ENCODE data around the gene KCTD17. TPM values are rescaled to one million over a fixed set of nuclear protein-coding genes. Genes with fewer than 3 reads are reported as not detected.

Gene KCTD17
- total RNA-seq, 1 experiment from 2014 or later, result 29.5 TPM

DNA sequence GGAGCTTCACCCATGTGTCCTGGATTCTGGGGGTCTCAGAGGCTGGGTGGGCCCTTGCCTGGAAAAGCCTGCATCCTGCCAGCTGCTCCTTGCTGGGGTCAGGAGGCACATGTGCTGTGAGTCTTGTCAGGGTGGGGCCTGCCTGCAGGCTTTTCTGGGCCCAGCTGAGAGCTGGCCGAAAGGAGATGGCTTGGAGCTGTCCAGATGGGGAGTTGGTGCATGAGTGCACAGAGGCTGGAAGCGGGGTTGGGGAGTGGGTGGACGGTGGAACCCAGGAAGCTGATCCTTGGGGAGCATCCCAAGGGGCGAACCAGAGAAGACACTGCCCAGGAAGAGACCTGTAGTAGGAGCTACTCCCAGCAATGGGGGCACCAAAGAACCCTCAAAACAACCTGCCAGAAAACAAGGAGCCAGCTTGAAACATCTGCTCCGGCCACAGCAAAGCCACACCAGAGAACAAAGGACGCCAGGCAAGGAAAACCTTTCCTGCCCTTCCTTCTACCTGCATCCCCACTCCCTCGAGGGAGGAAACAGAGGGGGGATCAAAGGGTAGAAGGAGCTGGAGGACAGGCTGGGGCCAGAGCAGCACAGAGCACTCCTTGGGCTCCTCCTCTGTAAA lies 8.2 kb upstream of the KCTD17 start:
- Histone ChIP-seq H3K4me3 (no peak overlapping the region), H3K79me2 (ENCODE audit: low read depth) (no peaks in the 10 kb centered on the region), H2AFZ (no peak overlapping the region), H3K9me2 (ENCODE audit: insufficient read depth) (no peaks in the 10 kb centered on the region), H4K20me1 (ENCODE audit: insufficient read depth) (no peaks in the 10 kb centered on the region), H3K4me1 (replicated peaks; ENCODE audit: insufficient read depth) (peaks cover 38% of the 10 kb centered on the region), H3K27ac (no peak overlapping the region), H3K27me3 (ENCODE audit: insufficient read depth, low read depth) (no peaks in the 10 kb centered on the region), H3K4me2 (no peak overlapping the region; the same call in 1 of the 2 replicates), H3K9me3 (ENCODE audit: insufficient read depth, low read depth) (no peaks in the 10 kb centered on the region), H3F3A (ENCODE audit: insufficient read depth, low read depth) (peaks cover 33% of the 10 kb centered on the region), H3K36me3 (ENCODE audit: low read depth) (no peaks in the 10 kb centered on the region)
- intact Hi-C loops (cut with micrococcal nuclease; ENCODE audit: unreplicated experiment), result loop anchor here (5.0 to 10.0 kb wide), 3 partner anchors 186 to 496 kb away; no protein-coding TSS in a partner anchor
- TF ChIP-seq, protein P1, sequence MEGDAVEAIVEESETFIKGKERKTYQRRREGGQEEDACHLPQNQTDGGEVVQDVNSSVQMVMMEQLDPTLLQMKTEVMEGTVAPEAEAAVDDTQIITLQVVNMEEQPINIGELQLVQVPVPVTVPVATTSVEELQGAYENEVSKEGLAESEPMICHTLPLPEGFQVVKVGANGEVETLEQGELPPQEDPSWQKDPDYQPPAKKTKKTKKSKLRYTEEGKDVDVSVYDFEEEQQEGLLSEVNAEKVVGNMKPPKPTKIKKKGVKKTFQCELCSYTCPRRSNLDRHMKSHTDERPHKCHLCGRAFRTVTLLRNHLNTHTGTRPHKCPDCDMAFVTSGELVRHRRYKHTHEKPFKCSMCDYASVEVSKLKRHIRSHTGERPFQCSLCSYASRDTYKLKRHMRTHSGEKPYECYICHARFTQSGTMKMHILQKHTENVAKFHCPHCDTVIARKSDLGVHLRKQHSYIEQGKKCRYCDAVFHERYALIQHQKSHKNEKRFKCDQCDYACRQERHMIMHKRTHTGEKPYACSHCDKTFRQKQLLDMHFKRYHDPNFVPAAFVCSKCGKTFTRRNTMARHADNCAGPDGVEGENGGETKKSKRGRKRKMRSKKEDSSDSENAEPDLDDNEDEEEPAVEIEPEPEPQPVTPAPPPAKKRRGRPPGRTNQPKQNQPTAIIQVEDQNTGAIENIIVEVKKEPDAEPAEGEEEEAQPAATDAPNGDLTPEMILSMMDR (conservative IDR thresholded peaks at IDR 0.05), result no peak
- TF ChIP-seq EZH2 (IDR thresholded peaks at IDR 0.05; ENCODE audit: low read depth), result no peak
- no TSS peak for BruUV-seq (replicated peaks)
- no peak for DNase-seq
- CTCF ChIA-PET, result interaction anchor here (0.6 to 1.8 kb wide), 7 partner anchors 8 to 216 kb away, joined by 3 to 6 read pairs (median 4); no protein-coding TSS in a partner anchor
- POLR2A ChIA-PET (ENCODE audit: unreplicated experiment), result interaction anchor here (0.6 kb wide), 1 partner anchor 66 kb away, joined by 3 read pairs; no protein-coding TSS in a partner anchor

GRCh38 chr22:37043828-37044538 lies 7.6 kb upstream of the KCTD17 start:
- Histone ChIP-seq H3K4me2 (peak overlapping the region; percentile 28), H3K4me3 (no peak overlapping the region), H3K79me2 (ENCODE audit: low read depth) (no peaks in the 10 kb centered on the region), H3F3A (ENCODE audit: insufficient read depth, low read depth) (peaks cover 33% of the 10 kb centered on the region), H3K9me3 (ENCODE audit: insufficient read depth, low read depth) (no peaks in the 10 kb centered on the region), H2AFZ (no peak overlapping the region), H4K20me1 (ENCODE audit: insufficient read depth) (no peaks in the 10 kb centered on the region), H3K27ac (no peak overlapping the region), H3K4me1 (replicated peaks; ENCODE audit: insufficient read depth) (peaks cover 38% of the 10 kb centered on the region), H3K27me3 (ENCODE audit: insufficient read depth, low read depth) (no peaks in the 10 kb centered on the region), H3K36me3 (ENCODE audit: low read depth) (no peaks in the 10 kb centered on the region), H3K9me2 (ENCODE audit: insufficient read depth) (no peaks in the 10 kb centered on the region)
- CTCF ChIA-PET, result interaction anchor here (0.7 to 1.8 kb wide), 5 partner anchors 8 to 188 kb away, joined by 3 to 6 read pairs (median 5); no protein-coding TSS in a partner anchor
- intact Hi-C loops (cut with micrococcal nuclease; ENCODE audit: unreplicated experiment), result loop anchor here (1.0 to 10.0 kb wide), 4 partner anchors 187 to 497 kb away; no protein-coding TSS in a partner anchor
- peak; percentile 74 to 80 for DNase-seq
- no TSS peak for BruUV-seq (replicated peaks)
- TF ChIP-seq EZH2 (IDR thresholded peaks at IDR 0.05; ENCODE audit: low read depth), result no peak
- TF ChIP-seq, protein P1 (conservative IDR thresholded peaks at IDR 0.05), result peak; percentile 93
- POLR2A ChIA-PET (ENCODE audit: unreplicated experiment), result interaction anchor here (0.6 kb wide), 1 partner anchor 67 kb away, joined by 3 read pairs; no protein-coding TSS in a partner anchor

All from PC-9 (cell line).